Liver (tissue), 3 donors: Measurements from ENCODE around the gene ADCY2.

Source experiments
- EGR1 ChIP-seq, 2 donors: IDR thresholded peaks; 2 replicates each; pipeline ENCODE4 v1.6.1; 2016 to 2018; ENCODE audit warnings: antibody characterized with exemption in 2 of 2, low read depth in 2 of 2
- GABPA ChIP-seq, 2 donors: IDR thresholded peaks in 1 of 2; conservative IDR thresholded peaks in 1 of 2; 2 replicates each; pipeline ENCODE4 v1.6.1; 2016; ENCODE audit warnings: antibody characterized with exemption in 2 of 2, mild to moderate bottlenecking in 1 of 2, moderate library complexity in 1 of 2
- HNF4G ChIP-seq: IDR thresholded peaks from 2 replicates; pipeline ENCODE4 v1.6.1; 2016; ENCODE audit warnings: antibody characterized with exemption
- JUND ChIP-seq, 2 donors: IDR thresholded peaks; 2 replicates each; pipeline ENCODE4 v1.6.1; 2016; ENCODE audit warnings: antibody characterized with exemption in 2 of 2
- RAD21 ChIP-seq, 2 donors: IDR thresholded peaks; 2 replicates each; pipeline ENCODE4 v1.6.1; 2016; ENCODE audit warnings: antibody characterized with exemption in 2 of 2, mild to moderate bottlenecking in 2 of 2
- SP1 ChIP-seq: IDR thresholded peaks from 2 replicates; pipeline ENCODE4 v1.6.1; 2018; ENCODE audit warnings: antibody characterized with exemption, mild to moderate bottlenecking
- TAF1 ChIP-seq: conservative IDR thresholded peaks from 2 replicates; pipeline ENCODE4 v1.6.1; 2016; ENCODE audit warnings: antibody characterized with exemption, mild to moderate bottlenecking
- YY1 ChIP-seq: IDR thresholded peaks from 2 replicates; pipeline ENCODE4 v1.6.1; 2016; ENCODE audit warnings: antibody characterized with exemption, mild to moderate bottlenecking
- TF ChIP-seq, protein P1 (sequence below): fragments of 150-350 bp; IDR thresholded peaks from 2 replicates; pipeline ENCODE4 v1.5.1; 2017; ENCODE audit warnings: improper control_type of control experiment, low read depth, low read length; ENCODE audit not compliant: missing input control
- TF ChIP-seq, protein P2 (sequence below): IDR thresholded peaks from 2 replicates; pipeline ENCODE4 v1.6.1; 2016; ENCODE audit warnings: antibody characterized with exemption
- TF ChIP-seq, protein P3 (sequence below): IDR thresholded peaks from 2 replicates; pipeline ENCODE4 v1.6.1; 2016; ENCODE audit warnings: antibody characterized with exemption
- donor health status: healthy.
- donor health status: healthy.

DNA sequence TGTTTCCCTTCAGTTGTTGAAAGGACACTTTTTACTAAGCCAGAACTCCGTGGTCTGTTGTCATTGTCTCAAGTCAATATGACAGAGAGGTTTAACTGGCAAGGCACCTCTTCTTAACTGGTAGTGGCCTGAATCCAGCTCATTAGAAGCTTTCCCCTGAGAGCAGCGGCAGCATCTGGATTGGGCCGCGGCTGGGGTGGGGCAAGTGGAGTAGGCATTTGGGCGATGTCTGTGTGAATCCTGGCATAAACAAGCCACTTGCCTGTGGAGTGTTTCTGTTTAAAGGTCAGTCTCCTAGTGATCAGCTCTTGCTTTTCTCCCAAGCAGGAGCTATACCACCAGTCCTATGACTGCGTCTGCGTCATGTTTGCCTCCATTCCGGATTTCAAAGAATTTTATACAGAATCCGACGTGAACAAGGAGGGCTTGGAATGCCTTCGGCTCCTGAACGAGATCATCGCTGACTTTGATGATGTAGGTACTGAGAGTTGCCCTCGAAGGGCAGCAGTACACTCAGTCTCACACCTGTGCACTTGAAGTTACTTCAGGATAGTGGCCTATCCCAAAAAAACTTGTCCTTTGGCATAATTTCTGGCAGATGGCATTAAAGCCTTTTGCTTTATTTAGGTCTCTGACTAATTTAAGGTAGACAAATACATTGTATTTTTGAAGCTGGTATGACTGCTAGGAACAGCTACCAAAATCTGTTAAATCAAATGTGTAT is 406.1 kb downstream of the ADCY2 start:
- TF ChIP-seq, protein P1, sequence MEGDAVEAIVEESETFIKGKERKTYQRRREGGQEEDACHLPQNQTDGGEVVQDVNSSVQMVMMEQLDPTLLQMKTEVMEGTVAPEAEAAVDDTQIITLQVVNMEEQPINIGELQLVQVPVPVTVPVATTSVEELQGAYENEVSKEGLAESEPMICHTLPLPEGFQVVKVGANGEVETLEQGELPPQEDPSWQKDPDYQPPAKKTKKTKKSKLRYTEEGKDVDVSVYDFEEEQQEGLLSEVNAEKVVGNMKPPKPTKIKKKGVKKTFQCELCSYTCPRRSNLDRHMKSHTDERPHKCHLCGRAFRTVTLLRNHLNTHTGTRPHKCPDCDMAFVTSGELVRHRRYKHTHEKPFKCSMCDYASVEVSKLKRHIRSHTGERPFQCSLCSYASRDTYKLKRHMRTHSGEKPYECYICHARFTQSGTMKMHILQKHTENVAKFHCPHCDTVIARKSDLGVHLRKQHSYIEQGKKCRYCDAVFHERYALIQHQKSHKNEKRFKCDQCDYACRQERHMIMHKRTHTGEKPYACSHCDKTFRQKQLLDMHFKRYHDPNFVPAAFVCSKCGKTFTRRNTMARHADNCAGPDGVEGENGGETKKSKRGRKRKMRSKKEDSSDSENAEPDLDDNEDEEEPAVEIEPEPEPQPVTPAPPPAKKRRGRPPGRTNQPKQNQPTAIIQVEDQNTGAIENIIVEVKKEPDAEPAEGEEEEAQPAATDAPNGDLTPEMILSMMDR, result no peak
- TF ChIP-seq TAF1 (no peak), SP1 (no peak), GABPA (IDR thresholded peaks at IDR 0.05 in 1 of 2, conservative IDR thresholded peaks at IDR 0.05 in 1 of 2) (no peak), EGR1 (IDR thresholded peaks at IDR 0.05; ENCODE audit: low read depth in 2 of 2) (no peak), RAD21 (IDR thresholded peaks at IDR 0.05) (no peak), JUND (IDR thresholded peaks at IDR 0.05) (no peak), YY1 (no peak), HNF4G (no peak)
- TF ChIP-seq, protein P2, sequence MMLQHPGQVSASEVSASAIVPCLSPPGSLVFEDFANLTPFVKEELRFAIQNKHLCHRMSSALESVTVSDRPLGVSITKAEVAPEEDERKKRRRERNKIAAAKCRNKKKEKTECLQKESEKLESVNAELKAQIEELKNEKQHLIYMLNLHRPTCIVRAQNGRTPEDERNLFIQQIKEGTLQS, result no peak
- TF ChIP-seq, protein P3, sequence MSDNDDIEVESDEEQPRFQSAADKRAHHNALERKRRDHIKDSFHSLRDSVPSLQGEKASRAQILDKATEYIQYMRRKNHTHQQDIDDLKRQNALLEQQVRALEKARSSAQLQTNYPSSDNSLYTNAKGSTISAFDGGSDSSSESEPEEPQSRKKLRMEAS, result no peak
